ENCODE data around the gene C20orf144.

DNA sequence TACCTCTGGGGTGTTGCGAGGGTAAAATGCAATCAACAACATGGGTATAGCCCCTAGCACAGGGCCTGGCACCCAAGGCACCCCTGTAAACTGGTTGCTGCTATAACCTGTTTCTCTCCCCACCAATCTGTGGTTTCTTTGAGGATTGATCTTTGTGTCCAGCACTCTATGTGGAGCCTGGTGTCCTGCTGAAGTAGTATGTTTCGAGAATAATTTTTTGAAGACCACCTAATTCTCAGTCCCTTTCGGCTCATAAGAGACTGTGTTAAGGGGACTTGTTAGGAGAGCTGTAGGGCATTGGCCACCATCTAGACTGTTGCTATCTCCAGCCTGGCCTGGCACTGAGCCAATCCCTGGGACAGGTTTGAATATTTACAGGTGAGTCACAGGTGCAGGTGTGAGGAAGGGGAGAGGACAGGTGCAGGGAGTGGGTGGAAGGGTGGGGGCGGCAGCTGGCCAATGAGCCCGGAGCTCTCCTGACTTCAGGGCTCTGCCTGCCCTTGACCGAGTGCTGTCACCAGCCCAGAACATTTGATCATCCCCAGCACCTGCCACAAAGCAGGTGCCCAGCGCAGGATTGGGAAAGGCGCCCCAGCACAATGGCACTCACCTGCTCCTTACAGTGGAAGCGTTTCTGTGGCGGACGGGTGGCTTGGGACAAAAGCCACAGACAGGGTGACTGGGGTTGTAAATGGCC lies 8.1 kb upstream of the C20orf144 start:
- peak in 2 of 4 donors; percentile 18 to 23 for TF ChIP-seq POLR2AphosphoS5 (IDR thresholded peaks at IDR 0.05)
- TF ChIP-seq, protein P1, sequence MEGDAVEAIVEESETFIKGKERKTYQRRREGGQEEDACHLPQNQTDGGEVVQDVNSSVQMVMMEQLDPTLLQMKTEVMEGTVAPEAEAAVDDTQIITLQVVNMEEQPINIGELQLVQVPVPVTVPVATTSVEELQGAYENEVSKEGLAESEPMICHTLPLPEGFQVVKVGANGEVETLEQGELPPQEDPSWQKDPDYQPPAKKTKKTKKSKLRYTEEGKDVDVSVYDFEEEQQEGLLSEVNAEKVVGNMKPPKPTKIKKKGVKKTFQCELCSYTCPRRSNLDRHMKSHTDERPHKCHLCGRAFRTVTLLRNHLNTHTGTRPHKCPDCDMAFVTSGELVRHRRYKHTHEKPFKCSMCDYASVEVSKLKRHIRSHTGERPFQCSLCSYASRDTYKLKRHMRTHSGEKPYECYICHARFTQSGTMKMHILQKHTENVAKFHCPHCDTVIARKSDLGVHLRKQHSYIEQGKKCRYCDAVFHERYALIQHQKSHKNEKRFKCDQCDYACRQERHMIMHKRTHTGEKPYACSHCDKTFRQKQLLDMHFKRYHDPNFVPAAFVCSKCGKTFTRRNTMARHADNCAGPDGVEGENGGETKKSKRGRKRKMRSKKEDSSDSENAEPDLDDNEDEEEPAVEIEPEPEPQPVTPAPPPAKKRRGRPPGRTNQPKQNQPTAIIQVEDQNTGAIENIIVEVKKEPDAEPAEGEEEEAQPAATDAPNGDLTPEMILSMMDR (IDR thresholded peaks at IDR 0.05), result no peak
